Neural crest cell (in vitro differentiated cells): ENCODE measurements around the gene CAMK2B. TPM values are rescaled to one million over a fixed set of nuclear protein-coding genes. Genes with fewer than 3 reads are reported as not detected.

Experiments used
- DNase-seq: peaks from one replicate; pipeline ENCODE4 v3.0.0; 2021; ENCODE audit warnings: low read depth, mixed read lengths, low spot score
- H3K27ac Mint-ChIP-seq: one replicate; pipeline ENCODE4 v1.8.0; 2021; ENCODE audit warnings: mild to moderate bottlenecking, mixed read lengths; ENCODE audit not compliant: unreplicated experiment
- H3K27me3 Mint-ChIP-seq: 2 replicates; pipeline ENCODE4 v1.8.0; 2021; ENCODE audit warnings: low read depth, mild to moderate bottlenecking, mixed read lengths
- H3K36me3 Mint-ChIP-seq: 2 replicates; pipeline ENCODE4 v1.8.0; 2021; ENCODE audit warnings: low read depth, mild to moderate bottlenecking, mixed read lengths
- H3K4me1 Mint-ChIP-seq: 2 replicates; pipeline ENCODE4 v1.8.0; 2021; ENCODE audit warnings: mixed read lengths
- H3K4me3 Mint-ChIP-seq: one replicate; pipeline ENCODE4 v1.8.0; 2021; ENCODE audit warnings: mild to moderate bottlenecking, mixed read lengths
- H3K9me3 Mint-ChIP-seq: 2 replicates; pipeline ENCODE4 v1.8.0; 2021; ENCODE audit warnings: mixed read lengths
- total RNA-seq: library from RNA; stranded (reverse); gene quantifications from 2 replicates; pipeline ENCODE4 v1.2.1, GENCODE V29; 2021
- TF ChIP-seq, protein P1 (sequence below): fragments of 200-600 bp; sonication (generic); conservative IDR thresholded peaks from 2 replicates; pipeline ENCODE4 v1.5.0; 2021; ENCODE audit warnings: antibody characterized with exemption, mild to moderate bottlenecking

Gene CAMK2B
- total RNA-seq, 1 donor from 2014 or later, result 1.6 TPM

DNA sequence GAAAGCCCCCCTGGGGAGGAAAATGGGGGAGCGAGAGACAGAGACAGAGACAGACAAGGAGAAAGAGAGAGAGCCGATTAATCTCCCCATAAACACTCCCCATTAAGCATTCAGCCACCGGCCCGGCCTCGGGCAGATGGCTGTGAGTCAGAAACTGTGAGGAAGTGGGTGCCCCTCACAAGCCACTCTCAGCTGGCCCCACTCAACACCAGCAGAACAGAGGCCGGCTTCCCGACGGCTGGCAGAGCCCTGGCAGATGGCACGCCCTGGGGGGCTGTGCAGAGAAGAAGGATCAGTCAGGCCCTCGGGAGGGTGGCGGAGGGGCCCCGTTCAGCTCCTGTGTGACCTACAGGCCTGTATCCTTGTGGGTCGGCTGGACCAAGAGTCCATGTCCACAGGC lies 41.2 kb downstream of the CAMK2B start:
- peak overlapping the region; percentile 50 for H3K27ac Mint-ChIP-seq
- no peak for DNase-seq
- TF ChIP-seq, protein P1, sequence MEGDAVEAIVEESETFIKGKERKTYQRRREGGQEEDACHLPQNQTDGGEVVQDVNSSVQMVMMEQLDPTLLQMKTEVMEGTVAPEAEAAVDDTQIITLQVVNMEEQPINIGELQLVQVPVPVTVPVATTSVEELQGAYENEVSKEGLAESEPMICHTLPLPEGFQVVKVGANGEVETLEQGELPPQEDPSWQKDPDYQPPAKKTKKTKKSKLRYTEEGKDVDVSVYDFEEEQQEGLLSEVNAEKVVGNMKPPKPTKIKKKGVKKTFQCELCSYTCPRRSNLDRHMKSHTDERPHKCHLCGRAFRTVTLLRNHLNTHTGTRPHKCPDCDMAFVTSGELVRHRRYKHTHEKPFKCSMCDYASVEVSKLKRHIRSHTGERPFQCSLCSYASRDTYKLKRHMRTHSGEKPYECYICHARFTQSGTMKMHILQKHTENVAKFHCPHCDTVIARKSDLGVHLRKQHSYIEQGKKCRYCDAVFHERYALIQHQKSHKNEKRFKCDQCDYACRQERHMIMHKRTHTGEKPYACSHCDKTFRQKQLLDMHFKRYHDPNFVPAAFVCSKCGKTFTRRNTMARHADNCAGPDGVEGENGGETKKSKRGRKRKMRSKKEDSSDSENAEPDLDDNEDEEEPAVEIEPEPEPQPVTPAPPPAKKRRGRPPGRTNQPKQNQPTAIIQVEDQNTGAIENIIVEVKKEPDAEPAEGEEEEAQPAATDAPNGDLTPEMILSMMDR, result no peak
- peaks cover 4% of the 10 kb centered on the region for H3K4me1 Mint-ChIP-seq
- no peaks in the 10 kb centered on the region for H3K27me3 Mint-ChIP-seq
- no peaks in the 10 kb centered on the region for H3K9me3 Mint-ChIP-seq
- H3K36me3 Mint-ChIP-seq, result no peaks in the 10 kb centered on the region
- no peak overlapping the region for H3K4me3 Mint-ChIP-seq

DNA sequence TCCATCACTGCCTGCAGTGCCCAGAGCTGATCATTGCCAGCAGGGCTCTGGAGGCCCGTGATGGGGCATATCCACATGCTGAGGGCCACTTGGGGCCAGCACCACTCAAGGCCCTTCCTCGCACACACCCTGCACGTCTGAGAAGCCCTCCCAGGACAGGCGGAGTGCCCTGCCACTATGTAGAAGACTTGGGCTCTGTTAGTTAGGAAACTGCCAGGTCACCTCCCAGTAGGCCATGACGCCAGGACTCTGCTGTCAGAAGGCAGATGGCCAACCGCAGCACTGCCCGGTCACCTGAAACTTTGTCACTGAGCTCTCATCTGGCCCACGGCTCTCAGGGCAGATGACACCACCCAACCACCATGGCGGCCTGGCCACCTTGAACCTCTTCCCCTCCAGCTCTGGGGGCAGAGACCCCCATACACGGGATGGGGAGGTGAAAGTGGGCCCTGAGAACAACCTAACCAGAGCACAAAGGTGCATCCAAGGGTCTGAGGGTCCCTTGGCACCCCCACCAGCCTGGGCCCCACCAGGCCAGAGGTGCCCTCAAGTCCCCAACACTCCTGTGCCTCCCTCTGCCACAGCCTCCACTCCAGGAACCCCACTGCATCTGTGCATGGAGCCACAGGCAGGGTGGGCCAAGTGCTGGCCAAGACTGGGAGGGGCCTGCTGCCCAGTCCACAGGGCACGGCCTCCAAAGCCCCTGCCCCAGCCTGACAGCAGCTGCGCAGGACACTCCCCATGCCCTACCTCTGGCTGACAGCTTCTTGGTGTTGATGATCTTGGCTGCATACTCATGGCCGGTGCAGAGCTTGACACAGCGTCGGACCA lies 41.8 kb downstream of the CAMK2B start:
- peaks cover 4% of the 10 kb centered on the region for H3K4me1 Mint-ChIP-seq
- no peaks in the 10 kb centered on the region for H3K36me3 Mint-ChIP-seq
- no peaks in the 10 kb centered on the region for H3K9me3 Mint-ChIP-seq
- H3K27ac Mint-ChIP-seq, result no peak overlapping the region
- H3K4me3 Mint-ChIP-seq, result no peak overlapping the region
- DNase-seq, result no peak
- no peaks in the 10 kb centered on the region for H3K27me3 Mint-ChIP-seq
- TF ChIP-seq, protein P1, result no peak

DNA sequence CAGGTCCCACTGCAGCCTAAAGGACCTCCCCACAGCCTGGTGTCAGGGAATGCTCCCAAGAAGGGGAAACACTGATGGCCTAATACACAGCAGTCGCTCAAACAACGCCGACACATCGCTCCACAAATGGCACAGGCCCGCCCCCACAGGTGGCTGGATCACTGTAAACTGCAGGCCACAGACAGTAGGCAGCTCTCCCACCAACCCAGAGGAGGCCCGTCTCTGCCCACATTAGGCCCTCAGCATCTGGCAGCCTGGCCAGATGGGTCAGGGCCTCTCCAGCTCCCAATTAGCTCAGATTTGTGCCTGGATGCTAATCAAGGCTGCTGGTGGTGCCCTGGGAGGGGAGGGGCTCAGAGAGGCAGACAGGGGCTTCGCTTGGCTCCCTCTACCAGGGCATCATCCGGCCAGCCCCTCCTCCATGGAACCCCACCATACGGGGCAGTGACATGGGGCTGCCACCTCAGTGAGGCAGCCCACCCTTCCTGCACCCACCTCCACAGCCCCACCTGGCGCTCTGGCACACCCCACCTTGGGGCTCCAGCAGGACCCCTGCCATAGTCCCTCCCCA lies 42.7 kb downstream of the CAMK2B start:
- no peak for DNase-seq
- Mint-ChIP-seq H3K27me3 (no peaks in the 10 kb centered on the region), H3K4me1 (peaks cover 4% of the 10 kb centered on the region), H3K36me3 (no peaks in the 10 kb centered on the region), H3K27ac (no peak overlapping the region), H3K9me3 (no peaks in the 10 kb centered on the region), H3K4me3 (no peak overlapping the region)
- TF ChIP-seq, protein P1, result no peak

DNA sequence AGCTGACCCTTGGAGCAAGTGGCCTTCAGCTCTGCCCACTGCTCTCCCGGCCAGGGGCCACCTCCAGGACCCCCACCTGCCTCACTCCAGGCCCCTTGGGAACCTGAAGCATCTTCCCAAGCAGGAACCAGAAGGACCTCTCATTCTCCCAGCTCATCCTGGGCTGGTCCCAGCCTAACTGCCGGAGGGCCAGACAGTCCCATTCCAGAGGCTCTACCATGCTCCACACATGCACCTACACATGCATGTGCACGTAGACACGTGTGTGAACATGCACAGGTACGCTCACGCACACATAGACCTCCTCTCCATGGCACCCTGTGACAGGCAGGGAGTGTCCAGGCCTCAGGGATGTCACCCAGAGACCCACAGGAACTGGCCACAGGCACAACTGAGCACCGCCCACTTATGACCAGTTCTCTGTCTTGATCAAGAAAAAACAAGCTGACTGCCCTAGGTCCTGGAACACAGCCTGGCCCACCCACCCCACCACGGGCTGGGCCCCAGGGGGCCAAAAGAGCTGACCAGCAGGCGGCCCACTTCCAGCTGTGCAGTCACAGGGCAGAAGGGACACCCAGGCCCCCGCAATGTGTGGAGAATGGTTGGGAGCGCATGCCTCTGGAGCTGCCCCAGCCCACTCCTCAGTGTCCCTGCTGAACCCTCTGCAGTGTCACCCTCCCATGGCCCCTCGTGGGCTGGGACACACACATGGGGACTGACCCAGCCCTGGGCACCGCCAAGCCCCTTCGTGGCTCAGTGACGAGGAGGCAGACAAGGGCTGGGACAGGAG lies 43.4 kb downstream of the CAMK2B start:
- no peak overlapping the region for H3K27ac Mint-ChIP-seq
- peaks cover 4% of the 10 kb centered on the region for H3K4me1 Mint-ChIP-seq
- no peak for DNase-seq
- no peaks in the 10 kb centered on the region for H3K9me3 Mint-ChIP-seq
- TF ChIP-seq, protein P1, result no peak
- no peaks in the 10 kb centered on the region for H3K36me3 Mint-ChIP-seq
- no peak overlapping the region for H3K4me3 Mint-ChIP-seq
- H3K27me3 Mint-ChIP-seq, result no peaks in the 10 kb centered on the region

DNA sequence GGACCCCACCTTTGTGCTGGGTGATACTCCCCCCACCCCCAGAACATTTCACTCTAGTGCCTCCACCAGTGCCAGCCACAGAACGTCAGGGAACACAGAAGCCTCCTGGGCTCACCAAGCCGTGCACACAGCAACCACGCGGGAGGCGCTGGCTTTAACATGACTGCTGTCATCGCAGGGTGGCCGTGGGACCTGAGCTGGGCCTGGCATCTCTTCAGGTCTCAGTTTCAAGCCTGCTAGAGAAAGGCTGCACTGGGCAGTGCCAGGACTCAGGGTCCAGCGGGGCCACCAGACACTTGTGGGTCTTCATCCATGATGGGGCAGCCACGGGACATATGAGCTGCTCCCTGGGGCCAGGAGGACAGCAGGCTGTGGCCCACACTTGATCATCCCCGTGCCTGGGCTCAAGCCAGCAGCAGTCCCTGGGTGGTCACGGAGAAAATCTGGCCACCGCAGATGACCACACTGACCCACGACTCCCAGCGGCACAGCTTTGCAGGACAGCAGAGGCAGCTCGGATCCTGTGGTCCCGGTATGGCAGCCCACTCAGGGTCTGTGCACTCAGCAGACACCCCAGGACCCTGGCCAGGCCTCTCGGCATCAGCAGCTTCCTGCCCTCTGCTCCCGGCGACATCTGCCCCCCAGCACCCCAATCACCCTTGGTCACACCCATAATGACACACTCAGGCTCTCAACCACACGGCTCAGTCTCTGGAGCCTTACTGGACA lies 44.2 kb downstream of the CAMK2B start:
- Mint-ChIP-seq H3K27ac (no peak overlapping the region), H3K27me3 (no peaks in the 10 kb centered on the region), H3K4me3 (no peak overlapping the region), H3K4me1 (peaks cover 4% of the 10 kb centered on the region), H3K36me3 (no peaks in the 10 kb centered on the region), H3K9me3 (no peaks in the 10 kb centered on the region)
- TF ChIP-seq, protein P1, result no peak
- DNase-seq, result no peak
